ENCODE results near the gene C12orf54. TPM values are rescaled to one million over a fixed set of nuclear protein-coding genes. Genes with fewer than 3 reads are reported as not detected.
"Not testable (repeated sequence)": the region's sequence is repeated elsewhere in the genome, so short reads cannot be mapped to it uniquely, and the experiment has no call there.

Gene C12orf54
- total RNA-seq (2014; rRNA removed; shearing (Covaris generic)) = not detected in 2 replicates

DNA sequence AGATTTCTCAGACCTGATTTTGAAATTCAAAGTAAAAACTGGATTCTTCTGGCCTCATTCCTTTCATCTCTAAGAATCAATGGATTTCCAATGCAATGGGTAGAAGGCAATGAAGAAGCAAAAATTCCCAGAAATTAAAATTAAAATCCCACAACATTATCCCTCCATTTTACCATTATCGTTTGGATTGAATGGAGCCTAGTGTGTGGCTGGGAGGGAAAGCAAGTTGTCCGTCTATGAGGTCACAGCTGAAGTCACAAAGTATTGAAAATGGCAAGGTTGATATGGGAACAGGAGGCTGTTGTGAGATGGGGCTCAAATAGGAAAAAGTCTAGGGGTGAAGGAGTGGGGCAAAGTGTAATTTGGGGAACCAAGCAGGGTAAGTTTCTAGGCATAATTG, at the start of gene C12orf54:
Gene C12orf54, plus strand, starts transcription at position 301 of the 400 bp plus-strand sequence. CDS start 799 bp downstream, outside the sequence.
- no peak for DNase-seq (ENCODE audit: low spot score)

DNA sequence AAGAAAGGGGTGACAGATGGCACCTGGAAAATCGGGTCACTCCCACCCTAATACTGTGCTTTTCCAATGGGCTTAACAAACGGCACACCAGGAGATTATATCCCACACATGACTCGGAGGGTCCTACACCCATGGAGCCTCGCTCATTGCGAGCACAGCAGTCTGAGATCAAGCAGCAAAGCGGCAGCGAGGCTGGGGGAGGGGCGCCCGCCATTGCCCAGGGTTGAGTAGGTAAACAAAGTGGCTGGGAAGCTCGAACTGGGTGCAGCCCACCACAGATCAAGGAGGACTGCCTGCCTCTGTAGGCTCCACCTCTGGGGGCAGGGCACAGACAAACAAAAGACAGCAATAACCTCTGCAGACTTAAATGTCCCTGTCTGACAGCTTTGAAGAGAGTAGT, 48.3 kb upstream of the C12orf54 start:
- not testable (repeated sequence) for DNase-seq (ENCODE audit: low spot score)

DNA sequence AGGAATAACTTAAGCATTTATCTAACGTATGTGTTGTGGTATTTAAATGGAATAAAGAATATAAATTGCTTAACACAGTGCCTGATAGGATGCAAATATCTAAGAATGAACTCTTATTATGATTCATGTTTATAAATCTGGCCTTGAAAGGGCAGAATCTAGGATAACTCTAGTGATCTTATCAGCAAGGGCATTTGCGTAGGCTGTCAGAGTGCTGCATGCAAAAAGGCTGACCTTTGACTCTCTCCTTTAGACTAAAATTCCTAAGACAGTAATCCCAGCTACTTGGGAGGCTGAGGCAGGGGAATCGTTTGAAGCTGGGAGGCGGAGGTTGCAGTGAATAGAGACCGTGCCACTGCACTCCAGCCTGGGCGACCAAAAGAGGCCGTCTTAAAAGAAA, 41.2 kb upstream of the C12orf54 start:
- no peak for DNase-seq (ENCODE audit: low spot score)

DNA sequence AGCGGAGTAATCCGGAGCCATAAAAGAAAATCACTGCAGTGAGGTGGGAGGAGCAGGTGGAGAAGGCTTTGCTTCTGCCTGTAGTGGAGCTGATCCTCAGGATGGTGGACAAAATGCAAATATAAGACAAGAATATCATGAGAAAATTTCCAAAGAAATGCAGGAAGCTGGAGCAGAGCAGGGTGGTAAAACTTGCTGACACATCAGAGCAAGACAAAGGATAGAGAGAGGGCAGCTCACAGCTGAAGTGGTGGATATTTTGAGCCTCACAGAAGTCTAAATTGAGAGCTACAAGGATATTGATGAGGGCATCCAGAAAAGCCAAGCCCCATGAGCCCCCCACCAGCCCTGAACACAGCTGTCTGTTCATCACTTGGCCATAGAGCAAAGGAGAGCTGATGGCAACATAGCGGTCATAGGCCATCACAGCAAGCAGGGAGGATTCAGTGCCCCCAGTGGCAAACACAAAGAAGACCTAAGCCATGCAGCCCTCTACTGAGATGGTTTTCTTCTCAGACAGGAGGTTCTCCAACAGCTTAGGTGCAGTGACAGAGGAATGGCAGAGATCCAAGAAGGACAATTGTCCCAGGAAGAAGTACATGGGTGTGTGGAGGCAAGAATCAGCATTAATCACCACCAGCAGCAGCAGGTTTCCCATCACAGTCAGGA, 40.0 kb upstream of the C12orf54 start:
- DNase-seq (ENCODE audit: low spot score) = peak; percentile 10

DNA sequence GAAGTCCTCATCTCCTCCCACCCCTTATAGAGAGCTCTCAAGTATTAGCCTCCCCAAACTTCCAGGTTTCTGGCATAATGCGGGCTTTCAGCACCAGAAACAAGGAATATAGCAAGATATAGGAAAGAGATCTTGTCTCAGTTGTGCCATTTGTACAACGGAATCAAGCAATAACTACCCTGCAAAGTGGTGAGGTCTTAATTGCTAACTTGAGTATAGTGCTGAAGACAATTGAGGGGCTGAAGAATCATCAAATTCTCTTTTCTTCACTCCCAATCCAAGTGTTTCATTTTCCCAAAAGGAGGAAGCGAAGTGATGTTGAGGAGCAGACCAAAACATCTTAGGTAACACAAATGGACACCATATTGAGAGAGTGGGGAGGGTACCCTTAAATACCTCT, 36.8 kb upstream of the C12orf54 start:
- no peak for DNase-seq (ENCODE audit: low spot score)

DNA sequence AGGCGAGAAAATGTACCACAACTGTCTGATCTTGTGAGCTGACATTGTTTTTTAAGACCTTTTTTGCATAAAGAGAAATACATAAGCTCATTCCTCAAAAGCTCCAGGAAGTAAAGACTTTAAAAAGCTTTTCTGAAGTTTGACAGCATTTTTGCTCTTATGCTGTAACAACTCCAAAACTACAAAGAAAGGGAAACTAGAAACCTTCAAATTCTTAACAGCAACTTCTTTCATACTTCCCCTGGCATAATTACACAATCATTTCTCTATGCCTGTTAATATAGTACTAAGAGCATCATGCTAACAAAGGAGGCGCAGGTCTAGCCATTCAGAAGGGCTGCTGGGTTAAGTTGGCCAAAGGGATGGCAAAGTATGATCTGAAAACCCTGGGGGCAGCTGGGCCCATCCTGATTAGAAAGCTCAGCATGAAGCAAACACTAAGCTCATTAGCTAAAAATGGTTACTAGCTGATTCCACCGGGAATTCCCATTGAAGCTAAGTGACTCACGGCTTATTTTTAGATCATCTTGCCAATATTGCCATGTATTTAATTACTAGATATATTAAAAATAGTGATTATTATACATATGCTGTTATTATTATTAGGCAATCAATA, 36.0 kb upstream of the C12orf54 start:
- no peak for DNase-seq (ENCODE audit: low spot score)

DNA sequence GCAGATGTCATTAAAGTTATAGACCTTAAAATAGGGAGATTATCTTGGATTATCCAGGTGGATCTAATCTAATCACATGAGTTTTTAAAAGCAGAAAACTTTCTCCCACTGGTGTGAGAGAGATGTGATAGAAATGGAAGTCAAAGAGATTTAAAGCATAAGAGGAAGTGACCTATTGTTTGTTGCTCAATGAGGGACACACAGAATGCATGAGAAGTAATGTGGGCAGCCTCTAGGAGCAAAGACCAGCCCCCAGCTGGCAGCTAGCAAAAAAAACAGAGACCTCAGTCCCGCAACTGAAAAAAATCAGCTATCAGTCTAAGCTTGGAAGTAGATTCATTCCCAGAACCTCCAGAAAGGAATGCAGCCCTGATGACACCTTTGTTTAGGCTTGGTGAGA, 34.5 kb upstream of the C12orf54 start:
- DNase-seq (ENCODE audit: low spot score) = no peak

DNA sequence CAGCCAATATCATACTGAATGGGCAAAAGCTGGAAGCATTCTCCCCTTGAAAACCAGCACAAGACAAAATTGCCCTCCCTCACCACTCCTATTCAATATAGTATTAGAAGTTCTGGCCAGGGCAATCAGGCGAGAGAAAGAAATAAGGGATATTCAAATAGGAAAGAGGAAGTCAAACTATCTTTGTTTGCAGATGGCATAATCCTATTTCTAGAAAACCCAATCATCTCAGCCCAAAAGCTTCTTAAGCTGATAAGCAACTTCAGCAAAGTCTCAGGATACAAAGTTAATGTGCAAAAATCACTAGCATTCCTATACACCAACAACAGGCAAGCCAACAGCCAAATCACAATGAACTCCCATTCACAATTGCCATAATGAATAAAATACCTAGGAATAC, 30.9 kb upstream of the C12orf54 start:
- no peak for DNase-seq (ENCODE audit: low spot score)

DNA sequence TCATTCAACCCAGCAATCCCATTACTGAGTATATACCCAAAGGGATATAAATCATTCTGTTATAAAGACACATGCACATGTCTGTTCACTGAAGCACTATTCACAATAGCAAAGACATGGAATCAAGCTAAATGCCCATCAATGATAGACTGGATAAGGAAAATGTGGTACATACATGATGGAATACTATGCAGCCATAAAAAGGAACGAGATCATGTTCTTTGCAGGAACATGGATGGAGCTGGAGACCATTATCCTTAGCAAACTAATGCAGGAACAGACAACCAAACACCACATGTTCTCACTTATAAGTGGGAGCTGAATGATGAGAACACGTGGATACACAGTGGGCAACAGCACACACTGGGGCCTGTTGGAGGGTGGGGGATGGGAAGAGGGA, 29.3 kb upstream of the C12orf54 start:
- not testable (repeated sequence) for DNase-seq (ENCODE audit: low spot score)

DNA sequence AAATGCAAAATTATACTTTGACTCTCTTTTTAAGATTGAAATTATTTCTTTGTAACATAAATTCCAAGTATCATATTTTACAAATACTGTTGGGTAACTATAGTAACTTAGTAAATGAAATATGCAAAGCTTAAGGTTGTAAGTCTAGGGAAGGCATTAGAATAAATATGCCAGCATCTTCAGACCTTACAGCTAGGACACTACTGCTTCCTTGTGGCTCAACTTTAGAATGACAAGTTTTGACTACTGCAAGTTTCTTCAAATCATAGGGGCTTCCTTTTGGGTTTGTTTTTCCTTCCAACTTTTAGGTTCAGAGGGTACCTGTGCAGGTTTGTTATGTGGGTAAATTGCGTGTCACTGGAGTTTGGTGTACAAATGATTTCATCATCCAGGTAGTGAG, 27.6 kb upstream of the C12orf54 start:
- peak; percentile 34 for DNase-seq (ENCODE audit: low spot score)

DNA sequence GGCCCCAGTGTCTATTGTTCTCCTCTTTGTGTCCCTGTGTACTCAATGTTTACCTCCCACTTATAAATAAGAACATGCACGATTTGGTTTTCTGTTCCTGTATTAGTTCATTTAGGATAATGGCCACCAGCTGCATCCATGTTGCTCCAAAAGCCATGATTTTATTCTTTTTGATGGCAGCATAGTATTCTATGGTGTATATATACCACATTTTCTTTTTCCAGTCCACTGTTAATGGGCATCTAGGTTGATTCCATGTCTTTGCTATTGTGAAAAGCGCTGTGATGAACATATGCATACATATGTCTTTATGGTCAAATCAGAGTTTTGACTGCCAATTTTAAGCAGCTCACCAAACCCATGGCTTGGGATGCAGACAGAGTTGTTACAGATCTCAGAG, 27.2 kb upstream of the C12orf54 start:
- DNase-seq (ENCODE audit: low spot score) = no peak

DNA sequence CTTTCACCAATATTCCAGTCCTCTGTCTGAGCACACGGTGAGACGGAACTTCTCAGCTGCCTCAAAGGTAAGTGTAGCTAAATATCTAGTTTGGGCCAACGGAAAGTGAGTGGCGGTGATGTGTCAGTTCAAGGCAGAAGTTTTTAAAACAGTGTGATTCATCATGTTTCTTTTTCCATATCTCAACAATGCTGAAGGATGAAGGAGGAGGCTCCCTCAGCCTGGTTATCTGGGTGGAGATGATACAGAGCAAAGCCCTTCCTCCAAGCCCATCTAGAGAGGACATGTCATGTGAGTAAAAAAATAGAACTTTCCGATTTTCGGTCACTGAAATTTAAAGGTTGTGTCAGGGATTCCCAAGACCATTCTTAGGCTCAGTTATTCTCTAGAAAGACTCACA, 23.0 kb upstream of the C12orf54 start:
- no peak for DNase-seq (ENCODE audit: low spot score)

DNA sequence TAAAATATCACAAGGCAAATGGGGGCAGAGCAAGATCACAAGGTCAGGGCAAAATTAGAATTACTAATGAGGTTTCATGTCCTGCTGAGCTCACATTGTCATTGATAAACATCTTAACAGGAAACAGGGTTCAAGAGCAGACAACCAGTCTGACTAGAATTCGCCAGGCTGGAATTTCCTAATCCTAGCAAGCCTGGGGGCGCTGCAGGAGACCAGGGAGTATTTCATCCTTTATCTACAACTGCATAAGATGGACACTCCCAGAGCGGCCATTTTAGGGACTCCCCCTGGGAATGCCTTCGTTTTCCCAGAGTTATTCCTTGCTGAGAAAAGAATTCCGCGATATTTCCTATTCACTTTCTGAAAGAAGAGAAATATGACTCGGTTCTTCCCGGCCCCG, 13.3 kb upstream of the C12orf54 start:
- not testable (repeated sequence) for DNase-seq (ENCODE audit: low spot score)

DNA sequence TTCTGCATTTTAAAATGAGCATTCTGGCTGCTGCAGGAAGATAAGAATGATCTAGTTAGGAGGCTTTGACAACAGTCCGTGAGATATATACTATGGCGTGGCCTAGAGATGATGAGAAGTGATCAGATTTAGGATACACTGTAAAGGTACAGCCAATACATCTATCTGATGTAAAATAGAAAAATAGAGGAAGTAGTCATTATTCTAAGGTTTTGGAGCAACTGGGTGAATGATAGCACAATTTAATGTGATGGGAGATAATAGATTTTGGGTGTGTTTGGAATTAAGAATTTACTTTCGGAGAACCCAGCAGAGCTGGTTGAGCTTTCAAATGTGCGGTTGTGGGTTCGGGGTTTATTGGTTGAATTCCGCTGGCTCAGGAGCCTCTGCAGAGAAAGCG, 10.0 kb upstream of the C12orf54 start, which contains the start of gene ANP32D:
Gene ANP32D, plus strand, starts transcription at position 301 of the 400 bp plus-strand sequence. CDS start 106 bp downstream, outside the sequence.
- no peak for DNase-seq (ENCODE audit: low spot score)

DNA sequence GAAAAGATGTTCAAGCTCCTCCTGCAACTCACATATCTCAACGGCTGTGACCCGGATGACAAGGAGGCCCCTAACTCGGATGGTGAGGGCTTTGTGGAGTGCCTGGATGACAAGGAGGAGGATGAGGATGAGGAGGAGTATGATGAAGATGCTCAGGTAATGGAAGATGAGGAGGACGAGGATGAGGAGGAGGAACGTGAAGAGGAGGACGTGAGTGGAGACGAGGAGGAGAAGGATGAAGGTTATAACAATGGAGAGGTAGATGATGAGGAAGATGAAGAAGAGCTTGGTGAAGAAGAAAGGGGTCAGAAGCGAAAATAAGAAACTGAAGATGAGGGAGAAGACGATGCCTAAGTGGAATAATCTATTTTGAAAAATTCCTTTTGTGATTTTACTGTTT, 9.2 kb upstream of the C12orf54 start:
- DNase-seq (ENCODE audit: low spot score) = no peak

DNA sequence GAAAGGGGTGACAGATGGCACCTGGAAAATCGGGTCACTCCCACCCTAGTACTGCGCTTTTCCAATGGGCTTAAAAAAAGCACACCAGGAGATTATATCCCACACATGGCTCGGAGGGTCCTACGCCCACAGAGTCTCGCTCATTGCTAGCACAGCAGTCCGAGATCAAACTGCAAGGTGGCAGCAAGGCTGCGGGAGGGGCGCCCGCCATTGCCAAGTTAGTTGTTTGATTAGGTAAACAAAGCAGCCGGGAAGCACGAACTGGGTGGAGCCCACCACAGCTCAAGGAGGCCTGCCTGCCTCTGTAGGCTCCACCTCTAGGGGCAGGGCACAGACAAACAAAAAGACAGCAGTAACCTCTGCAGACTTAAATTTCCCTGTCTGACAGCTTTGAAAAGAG, 7.8 kb upstream of the C12orf54 start:
- DNase-seq (ENCODE audit: low spot score) = peak; percentile 15

DNA sequence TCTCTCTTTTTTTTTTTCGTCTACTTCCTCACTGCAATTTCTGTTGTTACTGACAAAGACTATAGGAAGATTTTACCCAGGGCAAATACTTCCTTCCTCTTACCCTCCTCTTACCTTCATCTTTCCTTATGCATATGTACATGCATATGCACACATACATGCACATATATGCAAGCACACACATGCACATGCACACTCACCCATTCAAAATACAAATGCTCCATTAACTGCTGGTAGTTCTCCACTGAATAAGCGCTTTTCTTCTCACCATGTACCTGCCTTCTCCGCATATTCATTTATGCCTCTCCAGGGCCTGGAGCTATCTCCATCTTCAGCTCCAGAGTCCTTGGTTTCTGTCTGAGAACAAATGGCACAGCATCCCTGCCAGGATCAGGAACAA, 632 bp downstream of the C12orf54 start:
- no peak for DNase-seq (ENCODE audit: low spot score)

DNA sequence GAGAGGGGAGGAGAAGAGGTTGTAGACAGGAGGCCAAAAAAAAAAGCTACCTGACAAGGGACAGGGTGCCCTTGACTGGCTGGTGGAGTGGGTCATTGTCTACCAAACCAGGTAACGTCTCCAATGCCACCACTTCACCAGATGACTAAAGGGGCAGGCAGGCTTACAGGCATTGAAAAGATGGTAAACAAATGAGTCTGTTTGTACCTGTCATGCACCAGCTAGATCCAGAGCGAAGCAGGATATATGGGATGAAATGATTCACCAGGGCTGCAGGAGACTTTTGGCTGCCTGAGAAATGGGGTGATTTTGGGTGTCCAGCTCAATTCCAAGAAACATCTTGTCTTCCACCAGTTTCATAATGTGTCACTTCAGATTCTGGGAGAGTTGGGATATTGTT, 4.0 kb downstream of the C12orf54 start:
- no peak for DNase-seq (ENCODE audit: low spot score)

DNA sequence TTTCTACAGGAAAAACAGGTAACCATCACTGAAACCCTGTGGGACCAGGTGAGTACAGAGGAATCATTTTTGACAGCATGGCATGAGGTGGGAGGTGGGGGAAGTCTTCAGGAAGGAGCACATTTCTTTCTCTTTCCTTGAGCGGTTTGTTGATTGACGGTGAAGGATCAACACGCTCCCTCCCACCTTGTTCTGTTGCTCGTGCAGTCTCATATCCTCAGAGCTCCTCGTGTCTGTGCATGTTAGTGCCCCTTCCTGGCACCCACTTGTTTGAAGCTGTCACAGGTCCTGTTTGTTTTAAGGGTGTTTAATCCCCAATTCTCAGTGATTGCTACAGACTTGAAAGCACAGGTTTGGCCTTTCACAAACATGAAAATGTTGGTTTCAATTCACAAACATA, 4.4 kb downstream of the C12orf54 start:
- DNase-seq (ENCODE audit: low spot score) = no peak

DNA sequence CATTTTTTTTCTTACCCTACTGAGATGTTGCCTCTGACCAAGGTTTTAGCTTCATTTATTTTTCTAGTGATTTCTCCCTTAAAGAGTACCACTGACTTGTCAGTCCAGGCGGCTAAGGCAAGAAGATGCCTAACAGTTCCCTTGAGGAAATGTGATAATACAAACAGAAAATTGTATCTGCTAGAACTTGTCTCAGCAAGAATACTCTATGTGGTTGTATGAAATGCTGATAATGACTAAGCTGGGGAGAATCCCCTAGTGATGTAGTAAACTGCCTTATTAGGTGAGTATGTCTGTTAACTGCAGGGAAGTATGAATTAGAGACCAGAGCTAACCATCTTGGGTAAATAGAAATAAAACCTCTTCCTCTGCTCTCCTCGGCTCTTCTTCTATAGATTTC, 6.7 kb downstream of the C12orf54 start:
- DNase-seq (ENCODE audit: low spot score) = no peak

DNA sequence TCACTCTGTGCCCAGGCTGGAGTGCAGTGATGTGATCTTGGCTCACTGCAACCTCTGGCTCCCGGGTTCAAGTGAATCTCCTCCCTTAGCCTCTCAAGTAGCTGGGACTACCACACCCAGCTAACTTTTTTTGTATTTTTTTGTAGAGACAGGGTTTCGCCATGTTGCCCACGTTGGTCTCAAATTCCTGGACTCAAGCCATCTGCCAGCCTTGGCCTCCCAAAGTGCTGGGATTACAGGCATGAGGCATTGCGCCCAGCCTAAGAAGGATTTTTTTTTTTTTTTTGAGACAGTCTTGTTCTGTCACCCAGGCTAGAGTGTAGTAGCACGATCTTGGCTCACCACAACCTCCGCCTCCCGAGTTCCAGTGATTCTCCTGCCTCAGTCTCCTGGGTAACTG, 7.2 kb downstream of the C12orf54 start:
- DNase-seq (ENCODE audit: low spot score) = not testable (repeated sequence)

DNA sequence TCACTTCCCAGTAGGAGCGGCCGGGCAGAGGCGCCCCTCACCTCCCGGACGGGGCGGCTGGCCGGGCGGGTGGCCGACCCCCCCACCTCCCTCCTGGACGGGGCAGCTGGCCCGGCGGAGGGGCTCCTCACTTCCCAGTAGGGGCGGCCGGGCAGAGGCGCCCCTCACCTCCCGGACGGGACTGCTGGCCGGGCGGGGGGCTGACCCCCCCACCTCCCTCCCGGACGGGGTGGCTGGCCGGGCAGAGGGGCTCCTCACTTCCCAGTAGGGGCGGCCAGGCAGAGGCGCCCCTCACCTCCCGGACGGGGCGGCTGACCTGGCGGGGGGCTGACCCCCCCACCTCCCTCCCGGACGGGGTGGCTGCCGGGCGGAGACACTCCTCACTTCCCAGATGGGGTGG, 18.0 kb downstream of the C12orf54 start:
- DNase-seq (ENCODE audit: low spot score) = not testable (repeated sequence)

DNA sequence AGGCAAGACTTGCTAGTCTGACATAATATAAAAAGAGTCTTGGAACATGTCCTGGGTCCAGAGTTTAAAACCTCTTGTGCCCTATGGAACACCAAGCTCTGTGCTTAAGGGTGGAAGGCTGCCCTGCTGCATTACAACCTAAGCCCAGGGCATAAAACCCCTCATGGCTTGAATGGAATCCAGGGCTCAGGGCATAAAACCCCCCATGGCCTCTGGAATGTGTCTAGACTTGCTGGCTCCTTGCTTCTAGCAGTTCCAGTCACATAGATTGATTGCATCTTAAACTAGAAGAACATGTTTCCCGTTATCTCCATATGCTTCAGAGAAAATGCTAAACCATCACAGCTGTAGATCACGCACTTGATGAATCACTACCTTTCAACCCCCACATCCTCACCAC, 24.5 kb downstream of the C12orf54 start:
- not testable (repeated sequence) for DNase-seq (ENCODE audit: low spot score)

Data from HT-29 (cell line).